ENCODE results near the gene SLC6A2.

The SLC6A2 gene

GRCh38 chr16:55651841-55652824 lies 3.7 kb upstream of the SLC6A2 start:
- DNase-seq, result no peak

- no peak for DNase-seq
Measured at GRCh38 chr16:55653106-55653505, 2.7 kb upstream of the SLC6A2 start.

- DNase-seq, result no peak
Measured at GRCh38 chr16:55655381-55655896, 349 bp upstream of the SLC6A2 start.

GRCh38 chr16:55656691-55657092 lies 904 bp downstream of the SLC6A2 start:
- DNase-seq, result no peak

- DNase-seq, result no peak
Measured at GRCh38 chr16:55657616-55658015, 1.8 kb downstream of the SLC6A2 start.

GRCh38 chr16:55658898-55659420 lies 3.2 kb downstream of the SLC6A2 start:
- DNase-seq, result no peak

- DNase-seq, result no peak
Measured at GRCh38 chr16:55660026-55660425, 4.2 kb downstream of the SLC6A2 start.

GRCh38 chr16:55660828-55661227 lies 5.0 kb downstream of the SLC6A2 start:
- no peak for DNase-seq

- no peak for DNase-seq
Measured at GRCh38 chr16:55661941-55662643, 6.3 kb downstream of the SLC6A2 start.

GRCh38 chr16:55662644-55663031 lies 6.8 kb downstream of the SLC6A2 start:
- DNase-seq, result no peak

- no peak for DNase-seq
Measured at GRCh38 chr16:55663225-55663624, 7.4 kb downstream of the SLC6A2 start.

GRCh38 chr16:55663765-55664677 lies 8.2 kb downstream of the SLC6A2 start:
- DNase-seq, result no peak

GRCh38 chr16:55664786-55665407 lies 9.1 kb downstream of the SLC6A2 start:
- no peak for DNase-seq

GRCh38 chr16:55665511-55665910 lies 9.7 kb downstream of the SLC6A2 start:
- DNase-seq, result no peak

GRCh38 chr16:55666012-55666411 lies 10.2 kb downstream of the SLC6A2 start:
- DNase-seq, result no peak

GRCh38 chr16:55667753-55668152 lies 12.0 kb downstream of the SLC6A2 start:
- DNase-seq, result no peak

- DNase-seq, result no peak
Measured at GRCh38 chr16:55668340-55669281, 12.8 kb downstream of the SLC6A2 start.

- no peak for DNase-seq
Measured at GRCh38 chr16:55671206-55671973, 15.6 kb downstream of the SLC6A2 start.

GRCh38 chr16:55671974-55672280 lies 16.1 kb downstream of the SLC6A2 start:
- no peak for DNase-seq

GRCh38 chr16:55672471-55672870 lies 16.7 kb downstream of the SLC6A2 start:
- DNase-seq, result no peak
